GM18951 (cell line): ENCODE measurements around the gene CENPS.
A peak's percentile ranks its signal among the peaks of the same experiment; 100 is the strongest.

ENCODE experiments used
- POLR2A ChIP-seq: IDR thresholded peaks from 4 replicates; pipeline ENCODE4 v1.6.1; 2011; ENCODE audit warnings: mild to moderate bottlenecking; ENCODE audit not compliant: insufficient read length, insufficient read depth; ENCODE audit errors: extremely low read depth
- in situ Hi-C: fragments of 300-500 bp; cut with MboI; formaldehyde crosslinking; loops from one replicate; pipeline ENCODE4 v1.12.0; 2022; ENCODE audit warnings: low sequenced_read_pairs, mixed read lengths, inconsistent platforms; ENCODE audit not compliant: unreplicated experiment

CENPS gene

DNA sequence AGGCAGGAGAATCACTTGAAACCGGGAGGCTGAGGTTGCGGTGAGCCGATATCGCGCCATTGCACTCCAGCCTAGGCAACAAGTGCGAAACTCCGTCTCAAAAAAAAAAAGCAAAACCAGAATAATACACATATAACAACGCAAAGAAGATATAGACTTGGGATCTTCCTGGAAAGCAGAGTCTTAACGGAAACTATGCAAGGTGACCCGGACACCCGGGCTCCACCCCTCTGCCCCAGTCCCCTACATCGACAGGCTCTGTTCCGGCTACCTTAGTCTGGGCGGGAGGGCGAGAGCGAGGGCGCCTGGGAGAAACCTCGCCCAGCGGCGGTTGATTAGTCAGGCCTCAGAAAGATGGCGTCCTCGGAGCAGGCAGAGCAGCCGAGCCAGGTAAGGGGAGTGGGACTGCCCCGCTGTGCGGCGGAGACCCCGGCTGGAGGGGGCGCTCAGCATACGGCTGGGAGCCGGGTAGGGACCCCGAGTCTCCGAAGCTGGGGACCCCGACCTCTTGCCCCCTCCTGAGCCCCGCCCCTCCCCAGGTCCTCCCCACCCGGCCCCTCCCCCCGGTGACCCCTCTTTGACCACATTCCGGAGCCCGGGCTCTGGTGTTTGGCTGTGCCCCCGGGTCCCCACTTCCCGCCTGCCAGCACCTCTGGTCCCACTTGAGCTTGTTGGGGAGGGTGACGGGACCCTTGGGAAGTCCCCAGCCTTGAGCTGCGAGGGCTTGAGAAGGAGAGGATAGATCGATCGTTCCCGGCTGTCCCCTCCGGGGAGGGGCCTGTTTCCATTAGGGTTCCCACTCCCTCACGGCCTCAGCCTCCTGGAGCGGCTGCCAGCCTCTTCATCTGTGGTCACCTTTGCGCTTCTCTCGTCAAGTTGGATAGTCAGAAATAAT is 44.6 kb downstream of the CENPS start, which contains the start of gene PEX14:
PEX14 (plus strand) TSS at position 338 of the 895 bp plus-strand sequence; CDS start at position 355, 17 bp downstream.
- TF ChIP-seq POLR2A = peak; percentile 78
- in situ Hi-C loops = no loop called here

DNA sequence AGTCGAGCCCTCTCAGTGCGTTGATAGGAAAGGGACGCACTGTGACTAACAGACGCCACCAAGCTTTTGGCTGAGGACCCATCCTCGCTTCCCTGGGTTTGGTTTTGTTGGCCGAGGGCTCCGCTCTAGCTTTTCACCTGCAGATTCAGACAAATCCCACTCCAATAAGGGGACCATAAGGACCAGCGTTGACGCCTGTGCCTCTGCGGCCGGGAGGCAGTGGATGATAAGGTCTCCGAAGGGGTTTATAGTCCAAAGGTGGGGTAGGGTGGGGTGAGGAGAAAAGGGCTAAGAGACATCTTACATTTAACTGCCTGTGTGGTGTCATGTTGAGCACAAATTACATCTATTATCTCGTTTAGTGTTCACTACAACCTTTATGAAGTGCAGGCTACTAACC is 45.3 kb downstream of the CENPS start:
- in situ Hi-C loops = no loop called here
- TF ChIP-seq POLR2A = no peak

DNA sequence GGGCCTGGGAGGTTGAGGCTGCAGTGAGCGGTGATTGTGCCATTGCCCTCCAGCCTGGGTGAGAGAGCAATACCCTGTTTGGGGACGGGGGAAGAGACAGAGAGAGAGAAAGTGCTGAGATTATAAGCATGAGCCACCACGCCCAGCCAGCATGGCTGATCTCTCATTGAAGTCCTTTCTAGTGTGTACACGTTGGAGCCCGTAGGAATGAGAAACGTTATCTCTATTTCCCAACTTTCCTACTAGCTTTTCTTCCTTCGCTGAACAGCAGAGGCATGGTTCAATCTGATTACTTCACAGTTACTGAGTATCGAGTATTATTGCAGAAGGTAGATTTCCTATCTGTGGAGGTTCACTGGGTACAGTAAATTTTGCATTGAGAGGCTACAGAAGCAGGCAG is 49.1 kb downstream of the CENPS start:
- no peak for TF ChIP-seq POLR2A
- in situ Hi-C loops = no loop called here

DNA sequence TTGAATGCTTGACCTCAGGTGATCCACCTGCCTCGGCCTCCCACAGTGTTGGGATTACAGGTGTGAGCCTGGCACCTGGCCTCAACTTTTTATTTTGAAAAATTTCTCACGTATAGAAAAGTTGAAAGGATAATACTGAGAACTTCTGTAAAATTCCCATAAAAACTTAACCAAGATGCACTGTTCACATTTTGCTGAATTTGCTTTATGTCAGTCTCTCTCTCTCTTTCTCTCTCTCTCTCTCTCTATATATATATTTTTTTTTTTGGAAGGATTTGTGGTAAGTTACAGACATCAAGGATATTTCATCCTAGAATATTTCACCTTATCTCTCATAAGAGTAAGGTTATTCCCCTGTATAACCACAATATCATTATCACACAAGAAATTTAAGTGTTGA is 50.4 kb downstream of the CENPS start:
- in situ Hi-C loops = no loop called here
- no peak for TF ChIP-seq POLR2A

DNA sequence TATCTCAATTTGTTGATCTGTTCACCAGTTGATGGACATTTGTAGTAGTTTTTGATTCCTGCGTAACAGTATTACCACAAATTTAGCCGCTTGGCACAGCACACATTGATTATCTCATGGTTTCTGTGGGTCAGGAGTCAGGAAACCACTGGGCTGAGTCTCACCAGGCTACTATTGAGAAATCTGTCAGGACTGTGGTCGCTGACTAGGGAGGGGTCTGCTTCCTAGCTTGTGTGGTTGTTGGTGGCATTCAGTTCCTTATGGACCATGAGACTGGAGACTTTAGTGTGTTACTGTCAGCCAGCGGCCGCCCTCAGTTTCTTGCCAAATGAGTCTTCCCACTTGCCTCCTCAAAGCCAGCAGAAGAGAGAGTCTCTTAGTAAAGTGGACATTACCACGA is 54.3 kb downstream of the CENPS start:
- in situ Hi-C loops = no loop called here
- TF ChIP-seq POLR2A = no peak

DNA sequence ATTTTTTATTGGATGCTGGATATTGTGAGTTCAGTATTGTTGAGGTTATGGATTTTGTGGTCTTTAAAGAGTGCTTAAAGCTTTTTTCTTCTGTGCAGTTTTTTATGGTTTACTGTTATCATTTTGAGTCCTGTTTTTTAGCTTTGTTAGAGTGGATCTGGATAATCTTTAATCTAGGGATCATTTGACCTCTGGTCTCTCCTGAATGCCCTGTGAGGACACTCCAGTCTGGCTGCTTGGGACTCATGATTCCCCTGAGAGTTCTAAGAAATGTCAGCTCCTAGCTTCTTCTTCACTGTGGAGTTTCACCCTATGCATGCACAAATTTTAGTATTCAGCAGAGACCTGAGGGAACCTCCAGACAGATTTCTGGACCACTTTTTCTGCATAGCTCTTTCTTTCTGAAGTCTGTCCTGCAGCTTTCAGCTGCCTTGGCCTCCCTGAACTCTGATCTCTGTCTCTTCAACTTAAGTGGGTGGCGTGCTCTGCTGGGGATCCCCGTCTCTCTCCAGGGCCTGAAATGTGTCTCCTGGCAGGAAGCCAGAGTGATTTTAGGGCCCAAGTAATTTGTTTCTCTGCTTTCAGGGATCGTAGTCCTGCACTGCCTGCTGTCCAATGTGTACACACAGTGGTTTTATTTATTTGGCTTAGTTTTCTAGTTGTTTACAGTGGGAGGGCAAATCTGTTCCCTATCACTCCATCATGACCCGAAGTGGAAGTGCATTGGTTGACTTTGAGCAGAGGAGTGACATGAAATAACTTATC is 59.2 kb downstream of the CENPS start:
- in situ Hi-C loops = no loop called here
- no peak for TF ChIP-seq POLR2A

DNA sequence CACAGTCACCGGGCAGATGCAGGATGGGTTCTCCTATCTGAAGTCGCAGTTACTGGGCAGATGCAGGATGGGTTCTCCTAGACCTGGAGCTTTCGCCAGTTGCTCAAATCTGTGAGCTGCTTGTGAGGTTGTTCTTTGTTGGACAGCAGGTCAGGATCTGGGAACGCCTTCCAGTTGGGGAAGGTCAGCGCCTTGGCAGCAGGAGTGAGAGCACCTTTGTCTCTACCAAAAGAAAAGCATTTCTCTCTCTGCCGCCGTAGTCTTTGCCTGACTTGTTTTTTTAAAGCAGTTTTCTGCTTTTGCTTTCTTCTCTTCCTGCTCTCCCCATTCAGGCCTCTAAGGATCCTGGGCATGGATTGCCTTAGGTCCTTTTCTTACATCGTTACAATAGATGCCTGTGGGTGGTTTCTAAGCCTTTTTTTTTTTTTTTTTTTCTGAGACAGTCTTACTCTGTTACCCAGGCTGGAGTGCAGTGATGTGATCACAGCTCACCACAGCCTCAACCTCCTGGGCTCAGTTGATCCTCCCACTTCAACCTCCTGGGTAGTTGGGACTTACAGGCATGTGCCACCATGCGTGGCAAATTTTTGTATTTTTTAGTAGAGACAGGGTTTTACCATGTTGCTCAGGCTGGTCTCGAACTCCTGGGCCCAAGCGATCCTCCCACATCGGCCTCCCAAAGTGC is 60.2 kb downstream of the CENPS start:
- no peak for TF ChIP-seq POLR2A
- in situ Hi-C loops = no loop called here
